ENCODE results near the gene APOLD1.

Gene APOLD1

DNA sequence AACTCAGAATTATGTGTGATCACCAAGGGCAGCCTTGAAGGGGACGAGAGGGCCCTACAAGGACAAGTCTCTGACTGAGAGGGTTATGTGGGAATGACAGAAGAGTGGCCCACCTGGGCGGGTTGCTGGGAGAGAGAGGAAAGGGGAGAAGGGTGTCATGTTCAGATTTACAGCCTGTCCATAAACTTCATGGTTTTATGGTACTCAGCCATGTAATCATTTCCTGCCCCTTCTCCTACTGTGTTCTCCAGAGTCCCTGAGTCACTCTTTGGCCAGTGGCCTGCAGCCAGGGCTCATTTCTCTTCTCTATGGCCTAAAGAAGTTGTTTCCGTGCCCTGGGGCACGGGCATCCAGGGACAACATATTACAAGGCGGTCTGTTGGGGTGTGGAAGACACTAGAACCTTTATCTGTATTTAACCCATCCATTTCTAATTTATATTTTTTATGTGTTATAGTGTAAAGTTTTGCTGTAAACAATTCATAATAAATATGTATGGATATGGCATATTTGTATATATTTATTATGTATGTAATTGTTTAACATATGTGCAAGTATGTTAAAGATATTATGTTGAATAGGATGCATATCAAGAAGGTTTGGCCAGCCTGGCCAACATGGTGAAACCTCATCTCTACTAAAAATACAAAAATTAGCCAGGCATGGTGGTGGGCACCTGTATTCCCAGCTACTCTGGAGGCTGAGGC, 54.6 kb downstream of the APOLD1 start:
- H3K4me3 ChIP-seq (ENCODE audit: low read length), result no peak overlapping the region
- H2AFZ ChIP-seq (ENCODE audit: low read depth, low read length), result no peak overlapping the region
- H3K4me1 ChIP-seq (ENCODE audit: insufficient read depth, low read length), result no peaks in the 10 kb centered on the region

DNA sequence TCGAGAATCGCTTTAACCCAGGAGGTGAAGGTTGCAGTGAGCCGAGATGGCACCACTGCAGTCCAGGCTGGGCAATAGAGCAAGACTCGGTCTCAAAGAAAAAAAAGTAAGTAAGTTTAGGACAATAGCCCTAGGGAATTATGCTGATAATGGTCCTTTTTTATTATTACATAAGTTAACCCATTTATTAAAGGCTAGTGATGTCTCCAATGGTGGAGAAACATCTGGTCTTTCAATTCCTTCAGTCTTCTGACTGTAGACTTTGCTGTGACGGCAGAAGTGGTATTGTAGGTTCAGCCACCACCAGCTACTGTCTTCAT, 55.1 kb downstream of the APOLD1 start:
- Histone ChIP-seq H3K4me1 (ENCODE audit: insufficient read depth, low read length) (no peaks in the 10 kb centered on the region), H2AFZ (ENCODE audit: low read depth, low read length) (no peak overlapping the region), H3K36me3 (ENCODE audit: insufficient read depth, low read length) (peaks cover 4% of the 10 kb centered on the region), H3K9me3 (ENCODE audit: low read length) (no peaks in the 10 kb centered on the region), H3K27me3 (ENCODE audit: insufficient read depth, low read length) (no peaks in the 10 kb centered on the region), H3K4me3 (ENCODE audit: low read length) (no peak overlapping the region)

More for the DNA sequence above, 54.6 kb downstream of the APOLD1 start:
- Histone ChIP-seq H3K9me3 (ENCODE audit: low read length) (no peaks in the 10 kb centered on the region), H3K27me3 (ENCODE audit: insufficient read depth, low read length) (no peaks in the 10 kb centered on the region), H3K36me3 (ENCODE audit: insufficient read depth, low read length) (peaks cover 4% of the 10 kb centered on the region)
